ENCODE measurements around the gene SMARCD3.

- TF ChIP-seq ZSCAN12 (CRISPR knock-in tag; IDR thresholded peaks at IDR 0.05), result no peak
- no peak for TF ChIP-seq KLF15 (CRISPR knock-in tag; IDR thresholded peaks at IDR 0.05; ENCODE audit: borderline replicate concordance)
- no peak for TF ChIP-seq RCOR2 (CRISPR knock-in tag; IDR thresholded peaks at IDR 0.05)
- no peak for TF ChIP-seq POLR2AphosphoS5 (IDR thresholded peaks at IDR 0.05; ENCODE audit: low read depth, low read length)
- TF ChIP-seq ZBTB7A (CRISPR knock-in tag; IDR thresholded peaks at IDR 0.05), result no peak
Observed at GRCh38 chr7:151274396-151274795, 25.9 kb upstream of the SMARCD3 start.

Measured in HepG2 (cell line).